GM20000 (cell line): Measurements from ENCODE around the gene ALB.

Experiments used
- DNase-seq: peaks from one replicate; pipeline ENCODE4 v3.0.0; 2012; ENCODE audit warnings: low spot score
- CTCF ChIP-seq: IDR thresholded peaks from 2 replicates; pipeline ENCODE4 v1.5.1; 2012; ENCODE audit warnings: mild to moderate bottlenecking, control low read depth; ENCODE audit errors: extremely low read depth, missing control alignments

The ALB gene

GRCh38 chr4:73447671-73448070 lies 43.6 kb downstream of the ALB start:
- TF ChIP-seq CTCF, result no peak
- DNase-seq, result no peak

- no peak for DNase-seq
- no peak for TF ChIP-seq CTCF
These were observed 44.5 kb downstream of the ALB start for GRCh38 chr4:73448448-73449203.

GRCh38 chr4:73450398-73451004 lies 46.4 kb downstream of the ALB start:
- DNase-seq, result no peak
- TF ChIP-seq CTCF, result no peak

- DNase-seq, result no peak
- TF ChIP-seq CTCF, result no peak
These were observed 47.3 kb downstream of the ALB start for GRCh38 chr4:73451404-73451803.

GRCh38 chr4:73451981-73452747 lies 48.1 kb downstream of the ALB start:
- no peak for DNase-seq
- TF ChIP-seq CTCF, result no peak

- no peak for TF ChIP-seq CTCF
- no peak for DNase-seq
These were observed 49.0 kb downstream of the ALB start for GRCh38 chr4:73452953-73453700.

- DNase-seq, result no peak
- TF ChIP-seq CTCF, result no peak
These were observed 49.6 kb downstream of the ALB start for GRCh38 chr4:73453701-73454005.
